HG02840 (cell line): ENCODE results near the gene RETSAT.
"Not testable (repeated sequence)": the region's sequence is repeated elsewhere in the genome, so short reads cannot be mapped to it uniquely, and the experiment has no call there.

Experiments
- ATAC-seq: cut with Tn5 transposase; IDR thresholded peaks from one replicate; pipeline ENCODE4 v1.9.1; 2021; ENCODE audit warnings: mild to moderate bottlenecking, moderate library complexity, moderate number of reproducible peaks; ENCODE audit not compliant: unreplicated experiment, low FRiP score

RETSAT gene

GRCh38 chr2:85383151-85383550, 28.8 kb upstream of the RETSAT start:
- ATAC-seq = not testable (repeated sequence)

GRCh38 chr2:85380048-85380447, 25.7 kb upstream of the RETSAT start:
- ATAC-seq = no peak

- ATAC-seq = no peak
Observed at GRCh38 chr2:85378257-85378656, 23.9 kb upstream of the RETSAT start.

- no peak for ATAC-seq
Observed at GRCh38 chr2:85377083-85377482, 22.8 kb upstream of the RETSAT start.

GRCh38 chr2:85376291-85377065, 22.1 kb upstream of the RETSAT start:
- no peak for ATAC-seq

- ATAC-seq = no peak
Observed at GRCh38 chr2:85371045-85371444, 16.7 kb upstream of the RETSAT start.

GRCh38 chr2:85369500-85369899, 15.2 kb upstream of the RETSAT start:
- no peak for ATAC-seq

- ATAC-seq = no peak
Observed at GRCh38 chr2:85368921-85369320, 14.6 kb upstream of the RETSAT start.

GRCh38 chr2:85367180-85367579, 12.9 kb upstream of the RETSAT start:
- ATAC-seq = no peak

GRCh38 chr2:85362653-85363387, 8.5 kb upstream of the RETSAT start:
- not testable (repeated sequence) for ATAC-seq

- ATAC-seq = no peak
Observed at GRCh38 chr2:85357736-85358135, 3.4 kb upstream of the RETSAT start.

GRCh38 chr2:85356186-85356585, 1.9 kb upstream of the RETSAT start:
- ATAC-seq = no peak

- no peak for ATAC-seq
Observed at GRCh38 chr2:85355521-85355920, 1.2 kb upstream of the RETSAT start.

- ATAC-seq = peak; percentile 6
Observed at GRCh38 chr2:85355073-85355410, 714 bp upstream of the RETSAT start.

GRCh38 chr2:85353876-85354285, 447 bp downstream of the RETSAT start:
- no peak for ATAC-seq

- ATAC-seq = no peak
Observed at GRCh38 chr2:85347599-85347998, 6.7 kb downstream of the RETSAT start.

GRCh38 chr2:85344356-85344954, 9.9 kb downstream of the RETSAT start:
- ATAC-seq = no peak

- ATAC-seq = not testable (repeated sequence)
Observed at GRCh38 chr2:85343207-85343895, 11.0 kb downstream of the RETSAT start.

- ATAC-seq = no peak
Observed at GRCh38 chr2:85342156-85342555, 12.2 kb downstream of the RETSAT start.

GRCh38 chr2:85341269-85342029, 12.9 kb downstream of the RETSAT start:
- ATAC-seq = no peak
